Measurements from ENCODE around the gene CA10. TPM values are rescaled to one million over a fixed set of nuclear protein-coding genes. Genes with fewer than 3 reads are reported as not detected.

CA10 gene
- total and polyA plus RNA-seq, 2 donors (not counting 1 experiment from before 2014, with no cell fraction given), result not detected

DNA sequence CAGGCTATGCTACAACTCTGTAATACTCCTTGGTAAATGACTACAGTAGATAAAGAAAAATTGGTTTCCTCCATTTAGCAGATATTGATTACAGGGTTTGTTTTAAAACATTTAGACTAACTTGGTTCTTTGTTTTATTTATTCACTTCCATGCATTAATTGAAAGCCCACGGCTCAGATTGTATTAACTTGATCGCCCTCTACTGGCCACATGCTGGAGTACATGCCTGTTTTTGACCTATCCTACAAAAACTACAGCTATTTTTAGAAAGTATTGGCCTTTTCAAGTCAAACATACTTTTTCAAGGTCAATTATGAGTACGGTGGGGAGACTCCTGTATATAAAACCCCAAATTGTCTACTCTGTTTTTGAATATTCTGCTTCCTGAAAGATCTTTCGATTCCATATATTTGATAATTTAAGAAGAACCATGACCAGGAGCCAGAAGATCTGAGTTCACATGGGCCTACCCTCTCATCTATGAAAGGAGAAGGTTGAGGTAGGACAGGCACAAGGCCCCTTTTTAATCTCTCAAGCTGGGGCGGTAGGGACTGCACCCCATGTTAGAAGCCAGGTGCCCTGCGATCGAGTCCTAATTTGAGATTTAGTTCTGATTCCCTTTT lies 51.8 kb downstream of the CA10 start:
- no peak overlapping the region for H3K4me3 ChIP-seq (replicated peaks in 1 of 4; ENCODE audit: control extremely low read depth in 1 of 4, insufficient read depth in 1 of 4, low read depth in 3 of 4, low read length in 4 of 4)

DNA sequence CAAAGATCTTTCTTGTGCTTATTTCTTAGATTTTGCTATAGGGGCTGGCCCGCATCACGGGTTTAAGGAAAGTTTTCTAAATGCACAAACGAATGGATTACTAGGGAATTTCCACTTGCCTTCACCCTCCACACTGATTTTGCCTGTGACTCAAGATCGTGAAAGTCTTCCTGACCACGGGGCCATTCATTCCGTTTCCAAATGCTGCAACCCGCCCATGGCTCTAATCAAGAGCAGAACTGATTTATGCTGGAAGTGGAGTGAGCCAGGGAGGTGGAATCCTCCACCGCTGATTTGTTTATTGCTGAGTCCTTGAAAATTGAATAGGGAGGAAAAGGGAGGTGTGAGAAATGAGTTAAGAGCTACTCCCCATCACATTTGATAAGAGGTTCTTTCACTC lies 52.4 kb downstream of the CA10 start:
- no peaks in the 10 kb centered on the region for H3K27me3 ChIP-seq (ENCODE audit: control insufficient read depth, insufficient read depth, low read length)
- no peak overlapping the region for H3K27ac ChIP-seq (ENCODE audit: insufficient read depth, low read length)
- H3K79me2 ChIP-seq (ENCODE audit: control insufficient read depth, insufficient read depth, low read length), result no peaks in the 10 kb centered on the region
- no peaks in the 10 kb centered on the region for H4K20me1 ChIP-seq (ENCODE audit: control insufficient read depth, extremely low read depth, insufficient read depth, low read length)
- no peak overlapping the region for H3K4me3 ChIP-seq (replicated peaks in 1 of 4; ENCODE audit: control extremely low read depth in 1 of 4, insufficient read depth in 1 of 4, low read depth in 3 of 4, low read length in 4 of 4)
- TF ChIP-seq, protein P1, sequence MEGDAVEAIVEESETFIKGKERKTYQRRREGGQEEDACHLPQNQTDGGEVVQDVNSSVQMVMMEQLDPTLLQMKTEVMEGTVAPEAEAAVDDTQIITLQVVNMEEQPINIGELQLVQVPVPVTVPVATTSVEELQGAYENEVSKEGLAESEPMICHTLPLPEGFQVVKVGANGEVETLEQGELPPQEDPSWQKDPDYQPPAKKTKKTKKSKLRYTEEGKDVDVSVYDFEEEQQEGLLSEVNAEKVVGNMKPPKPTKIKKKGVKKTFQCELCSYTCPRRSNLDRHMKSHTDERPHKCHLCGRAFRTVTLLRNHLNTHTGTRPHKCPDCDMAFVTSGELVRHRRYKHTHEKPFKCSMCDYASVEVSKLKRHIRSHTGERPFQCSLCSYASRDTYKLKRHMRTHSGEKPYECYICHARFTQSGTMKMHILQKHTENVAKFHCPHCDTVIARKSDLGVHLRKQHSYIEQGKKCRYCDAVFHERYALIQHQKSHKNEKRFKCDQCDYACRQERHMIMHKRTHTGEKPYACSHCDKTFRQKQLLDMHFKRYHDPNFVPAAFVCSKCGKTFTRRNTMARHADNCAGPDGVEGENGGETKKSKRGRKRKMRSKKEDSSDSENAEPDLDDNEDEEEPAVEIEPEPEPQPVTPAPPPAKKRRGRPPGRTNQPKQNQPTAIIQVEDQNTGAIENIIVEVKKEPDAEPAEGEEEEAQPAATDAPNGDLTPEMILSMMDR (conservative IDR thresholded peaks at IDR 0.05 in 1 of 2, IDR thresholded peaks at IDR 0.05 in 1 of 2; ENCODE audit: low read depth in 1 of 2, low read length in 2 of 2), result no peak
- no peak for TF ChIP-seq EZH2 (IDR thresholded peaks at IDR 0.05; ENCODE audit: low read length, missing control alignments)
- DNase-seq (ENCODE audit: low read depth in 2 of 2), result no peak
- no peaks in the 10 kb centered on the region for H3K36me3 ChIP-seq (ENCODE audit: control insufficient read depth, insufficient read depth, low read length)
- H3K4me2 ChIP-seq (ENCODE audit: extremely low read depth, insufficient read depth, low read length), result no peak overlapping the region
- H3K4me1 ChIP-seq (ENCODE audit: control insufficient read depth, extremely low read depth, insufficient read depth, low read length), result no peaks in the 10 kb centered on the region
- H3K9ac ChIP-seq (ENCODE audit: insufficient read depth, low read length), result no peak overlapping the region
- H3K9me3 ChIP-seq (ENCODE audit: control insufficient read depth, insufficient read depth, low read depth, low read length), result no peaks in the 10 kb centered on the region
- H2AFZ ChIP-seq (ENCODE audit: low read length), result no peak overlapping the region

More for the DNA sequence above, 51.8 kb downstream of the CA10 start:
- H3K27ac ChIP-seq (ENCODE audit: insufficient read depth, low read length), result no peak overlapping the region
- H3K9me3 ChIP-seq (ENCODE audit: control insufficient read depth, insufficient read depth, low read depth, low read length), result no peaks in the 10 kb centered on the region
- H2AFZ ChIP-seq (ENCODE audit: low read length), result no peak overlapping the region
- DNase-seq (ENCODE audit: low read depth in 2 of 2), result peak; percentile 6 to 8
- H3K9ac ChIP-seq (ENCODE audit: insufficient read depth, low read length), result no peak overlapping the region
- no peaks in the 10 kb centered on the region for H3K36me3 ChIP-seq (ENCODE audit: control insufficient read depth, insufficient read depth, low read length)
- H3K79me2 ChIP-seq (ENCODE audit: control insufficient read depth, insufficient read depth, low read length), result no peaks in the 10 kb centered on the region
- no peaks in the 10 kb centered on the region for H3K27me3 ChIP-seq (ENCODE audit: control insufficient read depth, insufficient read depth, low read length)
- TF ChIP-seq, protein P1 (conservative IDR thresholded peaks at IDR 0.05 in 1 of 2, IDR thresholded peaks at IDR 0.05 in 1 of 2; ENCODE audit: low read depth in 1 of 2, low read length in 2 of 2), result peak; percentile 31 to 57
- TF ChIP-seq EZH2 (IDR thresholded peaks at IDR 0.05; ENCODE audit: low read length, missing control alignments), result no peak
- no peaks in the 10 kb centered on the region for H4K20me1 ChIP-seq (ENCODE audit: control insufficient read depth, extremely low read depth, insufficient read depth, low read length)
- no peak overlapping the region for H3K4me2 ChIP-seq (ENCODE audit: extremely low read depth, insufficient read depth, low read length)
- H3K4me1 ChIP-seq (ENCODE audit: control insufficient read depth, extremely low read depth, insufficient read depth, low read length), result no peaks in the 10 kb centered on the region

DNA sequence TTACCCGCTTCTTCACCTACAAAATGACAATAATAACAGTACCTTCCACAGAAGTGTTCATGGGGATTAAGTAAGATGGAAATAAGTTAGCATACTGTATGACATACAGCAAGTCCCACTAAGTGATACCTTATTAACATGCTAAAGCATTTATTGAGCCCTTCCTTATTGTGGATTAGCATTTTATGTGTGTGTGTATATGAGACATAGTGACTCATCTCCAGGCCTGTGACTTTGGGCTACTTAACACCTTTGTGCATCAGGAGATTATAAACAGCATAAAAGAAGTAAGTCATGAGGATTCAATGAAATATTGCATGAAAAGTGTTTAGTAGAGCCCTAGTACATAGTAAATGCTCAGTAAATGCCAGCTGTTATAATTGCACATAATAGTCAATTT lies 52.9 kb downstream of the CA10 start:
- Histone ChIP-seq H3K36me3 (ENCODE audit: control insufficient read depth, insufficient read depth, low read length) (no peaks in the 10 kb centered on the region), H3K9me3 (ENCODE audit: control insufficient read depth, insufficient read depth, low read depth, low read length) (no peaks in the 10 kb centered on the region), H3K4me2 (ENCODE audit: extremely low read depth, insufficient read depth, low read length) (no peak overlapping the region), H3K79me2 (ENCODE audit: control insufficient read depth, insufficient read depth, low read length) (no peaks in the 10 kb centered on the region), H3K4me1 (ENCODE audit: control insufficient read depth, extremely low read depth, insufficient read depth, low read length) (no peaks in the 10 kb centered on the region), H3K4me3 (replicated peaks in 1 of 4; ENCODE audit: control extremely low read depth in 1 of 4, insufficient read depth in 1 of 4, low read depth in 3 of 4, low read length in 4 of 4) (no peak overlapping the region), H2AFZ (ENCODE audit: low read length) (no peak overlapping the region), H3K27me3 (ENCODE audit: control insufficient read depth, insufficient read depth, low read length) (no peaks in the 10 kb centered on the region), H3K9ac (ENCODE audit: insufficient read depth, low read length) (no peak overlapping the region), H3K27ac (ENCODE audit: insufficient read depth, low read length) (no peak overlapping the region), H4K20me1 (ENCODE audit: control insufficient read depth, extremely low read depth, insufficient read depth, low read length) (no peaks in the 10 kb centered on the region)
- TF ChIP-seq, protein P1 (conservative IDR thresholded peaks at IDR 0.05 in 1 of 2, IDR thresholded peaks at IDR 0.05 in 1 of 2; ENCODE audit: low read depth in 1 of 2, low read length in 2 of 2), result no peak
- TF ChIP-seq EZH2 (IDR thresholded peaks at IDR 0.05; ENCODE audit: low read length, missing control alignments), result no peak
- DNase-seq (ENCODE audit: low read depth in 2 of 2), result no peak
